Hepatocyte (in vitro differentiated cells): ENCODE data around the gene CXCL10. TPM values are rescaled to one million over a fixed set of nuclear protein-coding genes. Genes with fewer than 3 reads are reported as not detected.
"Not testable (repeated sequence)": the region's sequence is repeated elsewhere in the genome, so short reads cannot be mapped to it uniquely, and the experiment has no call there.

Source experiments
- DNase-seq: peaks from one replicate; pipeline ENCODE4 v3.0.0-alpha.2; 2016; ENCODE audit warnings: low spot score
- H2AFZ ChIP-seq: fragments of 200-600 bp; sonication (generic); 2 replicates; pipeline ENCODE4 v1.6.0; 2016; ENCODE audit warnings: antibody characterized with exemption, mild to moderate bottlenecking
- H3K27ac ChIP-seq: fragments of 200-600 bp; sonication (generic); 2 replicates; pipeline ENCODE4 v1.5.1; 2016; ENCODE audit warnings: mild to moderate bottlenecking
- H3K27me3 ChIP-seq: fragments of 200-600 bp; sonication (generic); 2 replicates; pipeline ENCODE4 v1.6.1; 2016
- H3K36me3 ChIP-seq: fragments of 200-600 bp; sonication (generic); replicated peaks from 2 replicates; pipeline ENCODE4 v1.5.1; 2016; ENCODE audit warnings: low read depth; ENCODE audit not compliant: insufficient read depth
- H3K4me1 ChIP-seq: fragments of 200-600 bp; sonication (generic); 2 replicates; pipeline ENCODE4 v1.5.1; 2016; ENCODE audit warnings: mild to moderate bottlenecking, moderate library complexity; ENCODE audit not compliant: insufficient read depth
- H3K4me2 ChIP-seq: fragments of 200-600 bp; sonication (generic); 2 replicates; pipeline ENCODE4 v1.6.0; 2016
- H3K4me3 ChIP-seq: fragments of 200-600 bp; sonication (generic); 2 replicates; pipeline ENCODE4 v1.5.1; 2016; ENCODE audit warnings: mild to moderate bottlenecking
- H3K79me2 ChIP-seq: fragments of 200-600 bp; sonication (generic); 2 replicates; pipeline ENCODE4 v1.6.0; 2017; ENCODE audit warnings: mild to moderate bottlenecking
- H3K9me2 ChIP-seq: fragments of 200-600 bp; sonication (generic); replicated peaks from 2 replicates; pipeline ENCODE4 v1.6.0; 2017; ENCODE audit warnings: mild to moderate bottlenecking; ENCODE audit not compliant: insufficient read depth
- H3K9me3 ChIP-seq: fragments of 200-600 bp; sonication (generic); 2 replicates; pipeline ENCODE4 v1.5.1; 2016; ENCODE audit warnings: low read depth, mild to moderate bottlenecking
- H4K20me1 ChIP-seq: fragments of 200-600 bp; sonication (generic); 2 replicates; pipeline ENCODE4 v1.6.0; 2016; ENCODE audit warnings: mild to moderate bottlenecking; ENCODE audit not compliant: insufficient read depth, poor library complexity, severe bottlenecking
- EZH2 ChIP-seq: fragments of 200-600 bp; sonication (generic); IDR thresholded peaks from 2 replicates; pipeline ENCODE4 v1.6.1; 2016; ENCODE audit warnings: antibody characterized with exemption, mild to moderate bottlenecking, borderline replicate concordance
- EZH2phosphoT487 ChIP-seq: fragments of 200-600 bp; sonication (generic); IDR thresholded peaks from one replicate; pipeline ENCODE4 v1.6.1; 2018; ENCODE audit warnings: antibody characterized with exemption, mild to moderate bottlenecking, low read depth, moderate library complexity; ENCODE audit not compliant: unreplicated experiment, severe bottlenecking
- WGBS: methylation state at CpG from one replicate; pipeline ENCODE4 v1.1.6; 2016; ENCODE audit warnings: low lambda C conversion rate; ENCODE audit errors: missing lambda C conversion rate; 5-methylcytosine and 5-hydroxymethylcytosine counted together
- polyA plus RNA-seq: library from polyadenylated mRNA; unstranded; fragments of >200 nt; fragmentation: Nextera tagmentation; extraction: Ambion mirVana; gene quantifications from 2 replicates; pipeline ENCODE4 v1.2.1, GENCODE V29; 2016
- total RNA-seq: library from RNA; depleted of rRNA; stranded (reverse); fragments of >200 nt; gene quantifications from 2 replicates; pipeline ENCODE4 v1.2.3, GENCODE V29; 2014
- TF ChIP-seq, protein P1 (sequence below): fragments of 200-600 bp; sonication (generic); IDR thresholded peaks from 2 replicates; pipeline ENCODE4 v1.5.1; 2016; ENCODE audit warnings: antibody characterized with exemption, mild to moderate bottlenecking; ENCODE audit not compliant: poor library complexity

CXCL10 gene
- total and polyA plus RNA-seq, 2 experiments from 2014 or later = 2.8 to 7.4 TPM

DNA sequence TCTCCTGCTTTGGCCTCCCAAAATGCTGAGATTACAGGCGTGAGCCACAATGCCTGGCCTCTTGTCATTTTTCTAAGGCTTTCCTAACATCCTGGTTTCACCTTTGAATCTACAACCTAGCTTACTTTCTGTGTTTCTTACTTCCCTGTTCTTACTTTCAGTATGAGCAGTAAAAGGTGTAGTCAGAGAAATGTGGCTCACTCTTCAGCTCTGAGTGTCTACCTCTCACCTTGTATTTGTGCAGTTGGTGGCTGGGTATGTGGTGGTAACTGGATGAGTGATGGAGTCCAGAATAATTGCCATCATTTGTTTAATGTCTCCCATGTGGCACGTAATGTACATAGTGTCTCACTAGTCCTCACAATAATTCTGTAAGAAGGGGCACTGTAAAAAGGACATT, 31.7 kb upstream of the CXCL10 start:
- no peak overlapping the region for H3K27ac ChIP-seq
- no peaks in the 10 kb centered on the region for H4K20me1 ChIP-seq
- no peaks in the 10 kb centered on the region for H3K79me2 ChIP-seq
- no peaks in the 10 kb centered on the region for H3K4me1 ChIP-seq
- no peak overlapping the region for H2AFZ ChIP-seq
- H3K9me3 ChIP-seq = no peaks in the 10 kb centered on the region
- DNase-seq = no peak
- WGBS = 87% methylated on average over 2 of the region's 2 CpGs
- TF ChIP-seq, protein P1, sequence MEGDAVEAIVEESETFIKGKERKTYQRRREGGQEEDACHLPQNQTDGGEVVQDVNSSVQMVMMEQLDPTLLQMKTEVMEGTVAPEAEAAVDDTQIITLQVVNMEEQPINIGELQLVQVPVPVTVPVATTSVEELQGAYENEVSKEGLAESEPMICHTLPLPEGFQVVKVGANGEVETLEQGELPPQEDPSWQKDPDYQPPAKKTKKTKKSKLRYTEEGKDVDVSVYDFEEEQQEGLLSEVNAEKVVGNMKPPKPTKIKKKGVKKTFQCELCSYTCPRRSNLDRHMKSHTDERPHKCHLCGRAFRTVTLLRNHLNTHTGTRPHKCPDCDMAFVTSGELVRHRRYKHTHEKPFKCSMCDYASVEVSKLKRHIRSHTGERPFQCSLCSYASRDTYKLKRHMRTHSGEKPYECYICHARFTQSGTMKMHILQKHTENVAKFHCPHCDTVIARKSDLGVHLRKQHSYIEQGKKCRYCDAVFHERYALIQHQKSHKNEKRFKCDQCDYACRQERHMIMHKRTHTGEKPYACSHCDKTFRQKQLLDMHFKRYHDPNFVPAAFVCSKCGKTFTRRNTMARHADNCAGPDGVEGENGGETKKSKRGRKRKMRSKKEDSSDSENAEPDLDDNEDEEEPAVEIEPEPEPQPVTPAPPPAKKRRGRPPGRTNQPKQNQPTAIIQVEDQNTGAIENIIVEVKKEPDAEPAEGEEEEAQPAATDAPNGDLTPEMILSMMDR = no peak
- TF ChIP-seq EZH2 (no peak), EZH2phosphoT487 (no peak)
- no peaks in the 10 kb centered on the region for H3K36me3 ChIP-seq
- no peak overlapping the region for H3K4me3 ChIP-seq
- H3K9me2 ChIP-seq = no peaks in the 10 kb centered on the region
- H3K27me3 ChIP-seq = no peaks in the 10 kb centered on the region
- H3K4me2 ChIP-seq = no peak overlapping the region

GRCh38 chr4:76053730-76054129, 30.4 kb upstream of the CXCL10 start:
- 13% methylated on average over 4 of the region's 4 CpGs for WGBS
- Histone ChIP-seq H3K9me3 (no peaks in the 10 kb centered on the region), H3K4me1 (no peaks in the 10 kb centered on the region), H3K9me2 (no peaks in the 10 kb centered on the region), H2AFZ (no peak overlapping the region), H3K27me3 (no peaks in the 10 kb centered on the region), H3K27ac (no peak overlapping the region), H3K4me2 (no peak overlapping the region), H3K79me2 (no peaks in the 10 kb centered on the region), H3K36me3 (no peaks in the 10 kb centered on the region), H3K4me3 (no peak overlapping the region), H4K20me1 (no peaks in the 10 kb centered on the region)
- DNase-seq = no peak
- TF ChIP-seq, protein P1 = no peak
- TF ChIP-seq EZH2 (no peak), EZH2phosphoT487 (no peak)

- not testable (repeated sequence) for DNase-seq, H4K20me1 ChIP-seq, H3K36me3 ChIP-seq, H3K4me2 ChIP-seq, H3K9me2 ChIP-seq, H3K4me3 ChIP-seq, H2AFZ ChIP-seq, H3K79me2 ChIP-seq, H3K27me3 ChIP-seq, H3K27ac ChIP-seq, H3K9me3 ChIP-seq, H3K4me1 ChIP-seq
- WGBS = 91% methylated on average over 26 of the region's 27 CpGs
Observed at GRCh38 chr4:76050560-76051050, 27.3 kb upstream of the CXCL10 start.

- not testable (repeated sequence) for H3K9me3 ChIP-seq, H3K4me3 ChIP-seq, H3K27ac ChIP-seq, H3K79me2 ChIP-seq, H3K27me3 ChIP-seq, H3K36me3 ChIP-seq, H3K4me1 ChIP-seq, H3K9me2 ChIP-seq, H3K4me2 ChIP-seq, H4K20me1 ChIP-seq, DNase-seq, H2AFZ ChIP-seq
- 77% methylated on average over 17 of the region's 17 CpGs for WGBS
Observed at GRCh38 chr4:76049860-76050416, 26.6 kb upstream of the CXCL10 start.

DNA sequence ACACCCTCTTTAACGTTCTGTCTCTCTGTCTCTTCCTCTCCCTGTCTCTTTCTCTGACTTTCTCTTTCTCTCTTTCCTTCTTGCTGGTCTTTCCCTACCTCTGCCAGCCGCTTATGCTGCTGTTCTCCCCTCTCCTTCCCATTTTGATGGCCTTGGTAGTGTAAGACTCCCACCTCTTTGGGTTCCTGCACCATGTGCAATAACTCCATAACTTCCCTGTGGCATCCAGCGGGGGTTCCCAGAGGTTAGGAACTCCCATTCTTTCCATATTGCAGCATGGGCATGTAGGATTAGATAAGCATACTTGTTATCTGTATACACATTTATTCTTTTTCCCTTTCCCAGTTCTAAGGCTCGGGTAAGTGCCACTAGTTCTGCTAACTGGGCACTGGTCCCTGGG, 21.4 kb upstream of the CXCL10 start:
- WGBS = 89% methylated on average over 4 of the region's 4 CpGs
- not testable (repeated sequence) for H3K4me3 ChIP-seq, H3K9me2 ChIP-seq, H3K4me1 ChIP-seq, H3K79me2 ChIP-seq, H3K4me2 ChIP-seq, DNase-seq, H2AFZ ChIP-seq, H3K9me3 ChIP-seq, H4K20me1 ChIP-seq, H3K36me3 ChIP-seq, H3K27me3 ChIP-seq, H3K27ac ChIP-seq

DNA sequence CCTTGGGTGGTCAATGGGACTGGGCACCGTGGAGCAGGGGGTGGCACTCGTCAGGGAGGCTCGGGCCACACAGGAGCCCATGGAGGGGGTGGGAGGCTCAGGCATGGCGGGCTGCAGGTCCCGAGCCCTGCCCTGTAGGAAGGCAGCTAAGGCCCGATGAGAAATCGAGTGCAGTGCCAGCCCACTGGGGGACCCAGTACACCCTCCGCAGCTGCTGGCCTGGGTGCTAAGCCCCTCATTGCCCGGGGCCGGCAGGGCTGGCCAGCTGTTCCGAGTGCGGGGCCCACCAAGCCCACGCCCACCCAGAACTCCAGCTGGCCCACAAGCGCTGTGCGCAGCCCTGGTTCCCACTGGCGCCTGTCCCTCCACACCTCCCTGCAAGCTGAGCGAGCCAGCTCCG, 20.0 kb upstream of the CXCL10 start:
- DNase-seq, H4K20me1 ChIP-seq, H3K9me2 ChIP-seq, H3K4me1 ChIP-seq, H3K27me3 ChIP-seq, H2AFZ ChIP-seq, H3K4me2 ChIP-seq, H3K4me3 ChIP-seq, H3K36me3 ChIP-seq, H3K9me3 ChIP-seq, H3K27ac ChIP-seq, H3K79me2 ChIP-seq: not testable (repeated sequence)
- WGBS = 97% methylated on average over 8 of the region's 18 CpGs

DNA sequence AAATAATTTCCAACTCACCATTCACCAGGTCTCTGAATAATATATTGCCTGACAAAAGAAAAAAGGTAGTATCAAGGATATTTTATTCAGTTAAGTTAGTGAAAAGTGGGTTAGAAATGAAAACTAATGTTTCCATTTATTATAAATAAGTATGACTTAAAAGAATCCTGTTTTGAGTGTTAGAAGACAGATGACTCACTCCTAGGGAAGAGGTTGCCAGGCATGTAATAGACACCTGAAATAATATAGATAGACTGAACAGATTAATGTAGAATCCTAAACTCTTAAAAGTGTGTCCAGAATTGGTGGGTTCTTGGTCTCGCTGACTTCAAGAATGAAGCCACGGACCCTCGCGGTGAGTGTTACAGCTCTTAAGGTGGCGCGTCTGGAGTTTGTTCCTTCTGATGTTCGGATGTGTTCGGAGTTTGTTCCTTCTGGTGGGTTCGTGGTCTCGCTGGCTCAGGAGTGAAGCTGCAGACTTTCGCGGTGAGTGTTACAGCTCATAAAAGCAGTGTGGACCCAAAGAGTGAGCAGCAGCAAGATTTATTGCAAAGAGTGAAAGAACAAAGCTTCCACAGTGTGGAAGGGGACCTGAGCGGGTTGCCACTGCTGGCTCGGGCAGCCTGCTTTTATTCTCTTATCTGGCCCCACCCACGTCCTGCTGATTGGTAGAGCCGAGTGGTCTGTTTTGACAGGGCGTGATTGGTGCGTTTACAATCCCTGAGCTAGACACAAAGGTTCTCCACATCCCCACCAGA, 19.1 kb upstream of the CXCL10 start:
- H4K20me1 ChIP-seq, H3K9me3 ChIP-seq, H3K79me2 ChIP-seq, H3K27ac ChIP-seq, H3K4me1 ChIP-seq, H3K36me3 ChIP-seq, H3K9me2 ChIP-seq, H3K4me2 ChIP-seq, H3K4me3 ChIP-seq, DNase-seq, H2AFZ ChIP-seq, H3K27me3 ChIP-seq: not testable (repeated sequence)
- WGBS = 82% methylated on average over 17 of the region's 18 CpGs
